Measurements from ENCODE around the gene DHX40.

DNA sequence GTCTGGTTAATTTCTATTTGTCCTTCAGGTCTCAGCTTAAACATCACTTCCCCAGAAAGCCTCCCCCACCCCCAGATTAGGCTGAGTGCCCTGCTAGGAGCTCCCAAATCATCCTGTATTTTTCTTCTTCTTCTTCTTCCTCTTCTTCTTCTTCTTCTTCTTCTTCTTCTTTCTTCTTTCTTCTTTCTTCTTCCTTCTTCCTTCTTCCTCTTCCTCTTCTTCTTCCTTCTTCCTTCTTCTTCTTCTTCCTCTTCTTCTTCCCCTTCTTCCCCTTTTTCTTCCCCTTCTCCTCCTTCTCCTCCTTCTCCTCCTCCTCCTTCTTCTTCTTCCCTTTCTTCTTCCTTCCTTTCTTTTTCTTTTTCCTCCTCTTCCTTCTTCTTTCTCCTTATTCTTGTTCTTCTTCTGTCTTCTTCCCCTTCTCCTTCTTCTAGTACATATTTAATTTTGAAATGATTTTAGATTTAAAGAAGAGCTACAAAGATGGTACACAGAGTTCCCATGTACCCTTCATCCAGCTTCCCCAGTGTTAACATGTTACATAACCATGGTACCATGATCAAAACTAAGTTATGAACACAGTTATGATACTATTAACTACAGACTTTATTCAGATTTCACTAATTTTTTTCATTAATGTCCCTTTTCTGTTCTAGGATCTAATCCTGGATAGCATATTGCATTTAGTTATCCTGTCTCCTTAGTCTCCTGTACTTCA, 27.1 kb upstream of the DHX40 start:
- TF ChIP-seq, protein P1, sequence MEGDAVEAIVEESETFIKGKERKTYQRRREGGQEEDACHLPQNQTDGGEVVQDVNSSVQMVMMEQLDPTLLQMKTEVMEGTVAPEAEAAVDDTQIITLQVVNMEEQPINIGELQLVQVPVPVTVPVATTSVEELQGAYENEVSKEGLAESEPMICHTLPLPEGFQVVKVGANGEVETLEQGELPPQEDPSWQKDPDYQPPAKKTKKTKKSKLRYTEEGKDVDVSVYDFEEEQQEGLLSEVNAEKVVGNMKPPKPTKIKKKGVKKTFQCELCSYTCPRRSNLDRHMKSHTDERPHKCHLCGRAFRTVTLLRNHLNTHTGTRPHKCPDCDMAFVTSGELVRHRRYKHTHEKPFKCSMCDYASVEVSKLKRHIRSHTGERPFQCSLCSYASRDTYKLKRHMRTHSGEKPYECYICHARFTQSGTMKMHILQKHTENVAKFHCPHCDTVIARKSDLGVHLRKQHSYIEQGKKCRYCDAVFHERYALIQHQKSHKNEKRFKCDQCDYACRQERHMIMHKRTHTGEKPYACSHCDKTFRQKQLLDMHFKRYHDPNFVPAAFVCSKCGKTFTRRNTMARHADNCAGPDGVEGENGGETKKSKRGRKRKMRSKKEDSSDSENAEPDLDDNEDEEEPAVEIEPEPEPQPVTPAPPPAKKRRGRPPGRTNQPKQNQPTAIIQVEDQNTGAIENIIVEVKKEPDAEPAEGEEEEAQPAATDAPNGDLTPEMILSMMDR (IDR thresholded peaks at IDR 0.05), result no peak
- TF ChIP-seq, protein P2, sequence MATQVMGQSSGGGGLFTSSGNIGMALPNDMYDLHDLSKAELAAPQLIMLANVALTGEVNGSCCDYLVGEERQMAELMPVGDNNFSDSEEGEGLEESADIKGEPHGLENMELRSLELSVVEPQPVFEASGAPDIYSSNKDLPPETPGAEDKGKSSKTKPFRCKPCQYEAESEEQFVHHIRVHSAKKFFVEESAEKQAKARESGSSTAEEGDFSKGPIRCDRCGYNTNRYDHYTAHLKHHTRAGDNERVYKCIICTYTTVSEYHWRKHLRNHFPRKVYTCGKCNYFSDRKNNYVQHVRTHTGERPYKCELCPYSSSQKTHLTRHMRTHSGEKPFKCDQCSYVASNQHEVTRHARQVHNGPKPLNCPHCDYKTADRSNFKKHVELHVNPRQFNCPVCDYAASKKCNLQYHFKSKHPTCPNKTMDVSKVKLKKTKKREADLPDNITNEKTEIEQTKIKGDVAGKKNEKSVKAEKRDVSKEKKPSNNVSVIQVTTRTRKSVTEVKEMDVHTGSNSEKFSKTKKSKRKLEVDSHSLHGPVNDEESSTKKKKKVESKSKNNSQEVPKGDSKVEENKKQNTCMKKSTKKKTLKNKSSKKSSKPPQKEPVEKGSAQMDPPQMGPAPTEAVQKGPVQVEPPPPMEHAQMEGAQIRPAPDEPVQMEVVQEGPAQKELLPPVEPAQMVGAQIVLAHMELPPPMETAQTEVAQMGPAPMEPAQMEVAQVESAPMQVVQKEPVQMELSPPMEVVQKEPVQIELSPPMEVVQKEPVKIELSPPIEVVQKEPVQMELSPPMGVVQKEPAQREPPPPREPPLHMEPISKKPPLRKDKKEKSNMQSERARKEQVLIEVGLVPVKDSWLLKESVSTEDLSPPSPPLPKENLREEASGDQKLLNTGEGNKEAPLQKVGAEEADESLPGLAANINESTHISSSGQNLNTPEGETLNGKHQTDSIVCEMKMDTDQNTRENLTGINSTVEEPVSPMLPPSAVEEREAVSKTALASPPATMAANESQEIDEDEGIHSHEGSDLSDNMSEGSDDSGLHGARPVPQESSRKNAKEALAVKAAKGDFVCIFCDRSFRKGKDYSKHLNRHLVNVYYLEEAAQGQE (IDR thresholded peaks at IDR 0.05; ENCODE audit: insufficient read depth in 1 of 2, low read depth in 2 of 2, low read length in 1 of 2), result no peak
